GM12873 (cell line): ENCODE measurements around the gene PDE9A.
A peak's percentile ranks its signal among the peaks of the same experiment; 100 is the strongest.

Source experiments
- CTCF ChIP-seq: IDR thresholded peaks from 2 replicates; pipeline ENCODE4 v1.5.1; 2012; ENCODE audit warnings: low read depth, mild to moderate bottlenecking, moderate library complexity, low read length, control low read depth; ENCODE audit not compliant: insufficient read depth; ENCODE audit errors: missing control alignments

Gene PDE9A

DNA sequence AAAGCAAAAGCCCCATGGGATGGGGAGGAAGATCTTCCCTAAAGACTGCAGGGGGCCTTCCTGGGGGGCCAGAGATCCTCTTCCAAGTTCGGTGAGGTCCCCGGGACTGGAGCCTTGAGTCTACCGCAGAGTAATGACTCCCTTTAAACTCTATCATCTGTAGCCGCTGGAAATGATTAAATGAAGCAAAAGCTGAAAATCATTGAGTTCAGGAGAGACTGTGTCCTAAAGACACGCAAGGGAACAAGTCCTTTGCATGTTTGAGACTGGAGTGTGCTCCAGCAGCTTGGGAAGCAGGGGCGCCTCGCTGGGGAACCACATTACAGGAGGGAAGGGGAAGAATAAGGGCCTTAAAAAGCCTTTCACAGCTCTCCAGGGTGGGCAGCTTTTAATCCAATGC lies 155.8 kb downstream of the PDE9A start:
- TF ChIP-seq CTCF, result no peak

DNA sequence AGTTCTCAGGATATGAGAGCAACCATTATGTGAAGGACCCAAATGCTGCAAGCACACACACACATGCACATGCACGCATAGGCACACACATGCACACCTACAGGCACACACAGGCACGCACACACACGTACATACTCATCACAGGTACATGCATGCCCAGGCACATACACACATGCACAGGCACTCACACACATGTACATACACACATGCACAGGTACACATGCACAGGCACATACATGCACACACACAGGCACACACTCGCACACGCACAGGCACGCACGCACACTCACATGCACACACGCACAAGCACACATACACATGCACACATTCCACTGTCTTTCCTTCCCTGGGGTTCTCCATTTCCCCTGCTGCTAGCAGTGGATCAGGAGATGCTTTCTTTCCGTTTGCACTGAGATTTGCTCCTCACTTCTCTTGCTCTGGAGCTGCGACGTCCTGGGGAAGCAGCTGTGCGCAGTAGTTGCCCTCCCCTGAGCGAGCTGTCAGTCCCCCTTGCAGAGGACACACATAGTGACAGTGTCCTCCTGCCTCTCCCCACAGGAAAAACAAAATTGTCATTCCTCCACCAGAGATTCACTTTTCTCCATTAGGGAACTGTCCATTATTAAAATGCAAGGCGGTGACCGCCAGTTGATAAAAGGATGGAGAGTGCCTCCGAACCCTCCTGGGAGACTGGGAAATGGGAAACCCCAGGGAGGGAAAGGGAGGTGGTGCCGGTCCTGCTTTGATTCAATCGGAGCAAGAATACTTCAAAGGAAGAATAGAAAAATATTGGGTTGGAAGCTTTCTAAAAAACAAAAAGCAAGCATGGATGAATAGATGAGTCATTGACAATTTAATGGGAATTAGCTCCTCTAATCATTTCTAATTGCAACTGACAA lies 156.4 kb downstream of the PDE9A start:
- TF ChIP-seq CTCF, result no peak

GRCh38 chr21:42811960-42812359 lies 158.5 kb downstream of the PDE9A start:
- TF ChIP-seq CTCF, result no peak

DNA sequence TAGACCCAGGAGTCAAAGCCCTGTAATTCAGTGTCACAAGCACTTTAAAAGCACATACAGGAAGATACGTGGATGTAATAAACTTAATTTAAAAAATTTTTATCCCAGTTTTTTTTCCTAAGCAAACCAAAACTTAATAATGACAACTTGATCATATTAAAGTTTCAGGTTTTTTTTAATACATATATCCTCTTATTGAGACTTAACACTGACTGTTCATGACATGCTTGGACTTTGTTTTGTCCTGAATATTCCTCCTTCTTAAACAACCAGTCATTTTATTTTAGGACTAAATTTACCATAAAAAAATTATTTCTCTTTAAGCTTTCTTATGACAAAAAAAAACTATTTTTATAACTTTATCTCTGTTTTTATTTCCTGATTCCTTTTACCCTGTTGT lies 161.8 kb downstream of the PDE9A start:
- no peak for TF ChIP-seq CTCF

DNA sequence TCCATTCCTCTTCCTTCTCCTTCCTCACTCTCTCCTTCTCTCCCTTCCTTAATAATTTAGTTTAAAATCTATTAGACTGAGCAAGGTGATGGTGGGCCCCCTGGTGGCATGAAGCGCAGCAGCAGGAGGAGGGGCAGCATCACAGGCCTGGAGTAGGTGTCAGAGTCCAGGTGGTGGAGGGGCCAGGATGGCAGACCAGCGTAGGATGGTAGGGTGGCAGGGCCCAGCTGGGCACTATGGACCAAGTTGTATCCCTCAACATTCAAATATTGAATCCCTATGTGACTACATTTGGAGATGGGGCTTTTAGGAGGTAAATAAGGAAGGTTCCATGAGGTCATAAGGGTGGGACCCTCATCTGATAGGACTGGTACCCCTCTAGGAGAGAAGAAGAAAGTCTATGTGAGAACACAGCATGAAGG lies 164.9 kb downstream of the PDE9A start:
- TF ChIP-seq CTCF, result peak; percentile 68

DNA sequence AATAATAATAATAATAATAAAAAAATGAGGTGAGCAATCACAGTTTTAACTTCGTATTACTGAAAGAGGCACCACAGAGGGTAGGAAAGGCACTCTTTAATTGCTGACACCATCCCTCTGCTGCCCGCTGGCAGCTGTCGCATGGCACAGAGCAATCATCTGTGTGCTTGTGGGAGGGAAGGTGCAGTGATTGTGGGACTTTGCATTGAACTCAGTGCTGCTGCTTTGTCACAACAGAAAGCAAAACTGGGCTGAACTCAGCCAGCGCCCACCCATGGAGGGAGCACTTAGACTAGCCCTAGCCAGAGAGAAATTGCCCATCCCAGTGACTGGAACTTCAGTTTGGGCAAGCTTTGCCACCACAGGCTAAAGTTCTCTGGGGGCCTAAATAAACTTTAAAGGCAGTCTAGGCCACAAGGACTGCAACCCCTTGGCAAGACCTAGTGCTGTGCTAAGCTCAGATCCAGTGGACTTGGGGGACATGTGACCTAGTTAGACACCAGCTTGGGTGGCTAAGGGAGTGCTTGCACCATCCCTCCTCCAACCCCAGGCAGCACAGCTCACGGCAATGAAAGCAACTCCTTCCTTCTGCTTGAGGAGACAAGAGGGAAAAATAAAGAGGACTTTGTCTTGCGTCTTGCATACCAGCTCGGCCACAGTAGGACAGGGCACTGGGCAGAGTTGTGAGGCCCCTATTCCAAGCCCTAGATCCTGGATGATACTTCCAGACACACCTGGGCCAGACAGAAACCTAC lies 166.6 kb downstream of the PDE9A start:
- no peak for TF ChIP-seq CTCF
